GM19438 (cell line): Measurements from ENCODE around the gene LRRTM1.

Experiments
- ATAC-seq: cut with Tn5 transposase; IDR thresholded peaks from one replicate; pipeline ENCODE4 v1.9.1; 2021; ENCODE audit warnings: low read depth; ENCODE audit not compliant: unreplicated experiment

LRRTM1 gene, protein sequence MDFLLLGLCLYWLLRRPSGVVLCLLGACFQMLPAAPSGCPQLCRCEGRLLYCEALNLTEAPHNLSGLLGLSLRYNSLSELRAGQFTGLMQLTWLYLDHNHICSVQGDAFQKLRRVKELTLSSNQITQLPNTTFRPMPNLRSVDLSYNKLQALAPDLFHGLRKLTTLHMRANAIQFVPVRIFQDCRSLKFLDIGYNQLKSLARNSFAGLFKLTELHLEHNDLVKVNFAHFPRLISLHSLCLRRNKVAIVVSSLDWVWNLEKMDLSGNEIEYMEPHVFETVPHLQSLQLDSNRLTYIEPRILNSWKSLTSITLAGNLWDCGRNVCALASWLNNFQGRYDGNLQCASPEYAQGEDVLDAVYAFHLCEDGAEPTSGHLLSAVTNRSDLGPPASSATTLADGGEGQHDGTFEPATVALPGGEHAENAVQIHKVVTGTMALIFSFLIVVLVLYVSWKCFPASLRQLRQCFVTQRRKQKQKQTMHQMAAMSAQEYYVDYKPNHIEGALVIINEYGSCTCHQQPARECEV

GRCh38 chr2:80303909-80304837 lies at the start of gene LRRTM1:
Gene LRRTM1, minus strand, starts transcription at chr2:80304752. Its CDS starts 933 bp downstream, at chr2:80303819.
- ATAC-seq: no peak

DNA sequence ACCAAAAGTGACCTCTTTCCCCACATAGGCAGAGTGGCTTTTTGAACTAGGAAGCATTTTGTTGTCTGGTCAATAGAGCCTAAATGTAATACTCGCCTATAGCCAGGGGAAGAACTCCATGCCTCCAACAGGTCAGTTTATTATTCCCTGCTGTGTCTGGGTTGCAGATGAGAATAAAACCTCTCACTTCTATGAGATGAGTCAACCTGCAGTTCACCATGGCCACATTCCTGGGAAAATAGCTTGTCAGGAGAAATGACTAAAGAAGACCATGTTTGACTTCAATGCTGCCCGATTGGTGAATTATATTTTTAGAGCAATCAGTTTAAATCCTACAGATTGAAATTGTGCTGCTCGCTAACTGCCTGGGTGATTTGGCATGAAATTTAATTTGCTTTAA lies 46.7 kb upstream of the LRRTM1 start:
- no peak for ATAC-seq

DNA sequence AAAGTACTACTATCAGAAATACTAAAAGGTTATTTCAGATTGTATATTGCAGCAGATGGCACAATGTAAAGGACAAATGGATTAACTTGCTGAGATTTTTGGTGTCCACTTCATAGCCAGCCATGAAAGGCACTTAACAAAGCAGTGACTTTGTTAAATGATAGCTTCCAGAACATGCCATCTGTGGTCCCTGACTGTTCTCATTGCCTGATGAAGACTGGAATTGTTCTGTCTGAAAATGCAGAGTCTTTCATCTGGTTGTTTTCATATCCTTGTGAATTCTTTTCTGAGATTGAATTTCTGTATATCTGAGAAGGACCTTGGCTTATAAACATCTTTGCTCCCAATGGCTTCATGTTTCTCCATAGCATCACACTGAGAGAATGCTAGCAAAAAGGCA lies 44.4 kb upstream of the LRRTM1 start:
- ATAC-seq: no peak

DNA sequence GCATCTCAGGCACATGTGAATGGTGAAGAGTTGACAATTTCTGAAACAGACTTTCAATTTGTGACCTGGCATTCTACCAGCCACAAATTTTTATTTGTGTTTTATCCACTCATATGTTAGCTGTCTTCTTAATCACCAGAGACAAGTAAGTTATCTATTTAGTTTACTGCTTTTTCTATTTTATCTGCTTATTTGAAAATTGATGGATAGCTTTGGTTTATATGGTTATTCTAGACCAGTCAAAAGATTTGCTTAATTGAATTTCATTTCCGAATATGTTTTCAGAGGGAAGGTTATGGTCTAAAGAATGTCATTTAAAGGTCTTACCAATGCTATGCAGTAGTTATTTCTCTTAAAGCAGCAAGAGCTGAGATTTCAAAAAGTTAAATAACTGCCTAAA lies 43.5 kb upstream of the LRRTM1 start:
- no peak for ATAC-seq

- no peak for ATAC-seq
Measured at GRCh38 chr2:80340022-80340421, 35.5 kb upstream of the LRRTM1 start.

DNA sequence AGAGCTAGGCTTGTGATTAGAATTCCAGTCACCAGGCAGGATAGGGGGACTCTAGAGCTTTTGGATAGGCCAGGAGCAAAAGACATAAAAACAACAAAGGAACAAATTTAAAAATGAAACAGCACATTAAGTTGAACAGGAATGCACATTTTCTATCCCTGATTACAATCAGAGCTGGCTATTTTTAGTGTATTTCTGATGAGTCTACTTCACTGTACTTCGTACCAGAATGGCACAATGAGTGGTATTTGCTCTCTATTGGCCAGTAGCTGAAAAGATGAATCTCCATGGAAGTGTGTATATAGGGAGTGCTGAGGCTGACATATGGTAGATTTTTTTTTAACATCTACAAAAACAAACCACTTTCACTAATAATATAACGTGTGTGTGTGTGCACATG lies 34.2 kb upstream of the LRRTM1 start:
- no peak for ATAC-seq

- no peak for ATAC-seq
Measured at GRCh38 chr2:80335411-80335810, 30.9 kb upstream of the LRRTM1 start.

DNA sequence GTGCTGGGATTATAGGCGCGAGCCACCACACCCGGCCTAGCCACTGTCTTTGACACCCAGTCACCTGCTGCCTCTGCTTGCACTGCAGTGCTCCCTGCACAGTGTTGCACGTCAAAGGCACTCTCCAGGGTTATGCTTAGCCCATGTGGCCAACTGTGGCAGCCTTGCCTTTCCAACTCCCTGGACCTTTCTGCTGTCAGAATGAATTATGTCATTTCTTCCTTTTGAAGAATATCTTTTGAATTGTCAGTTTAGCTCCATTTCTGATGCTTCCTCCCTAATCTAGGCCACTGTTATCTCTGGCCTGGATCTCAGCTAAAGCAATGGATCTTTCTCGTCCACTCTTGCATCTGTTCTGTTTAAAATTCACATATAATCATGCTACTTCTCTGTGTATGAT lies 29.3 kb upstream of the LRRTM1 start:
- no peak for ATAC-seq

GRCh38 chr2:80330527-80331450 lies 26.2 kb upstream of the LRRTM1 start:
- ATAC-seq: no peak

- no peak for ATAC-seq
Measured at GRCh38 chr2:80329491-80329890, 24.9 kb upstream of the LRRTM1 start.

DNA sequence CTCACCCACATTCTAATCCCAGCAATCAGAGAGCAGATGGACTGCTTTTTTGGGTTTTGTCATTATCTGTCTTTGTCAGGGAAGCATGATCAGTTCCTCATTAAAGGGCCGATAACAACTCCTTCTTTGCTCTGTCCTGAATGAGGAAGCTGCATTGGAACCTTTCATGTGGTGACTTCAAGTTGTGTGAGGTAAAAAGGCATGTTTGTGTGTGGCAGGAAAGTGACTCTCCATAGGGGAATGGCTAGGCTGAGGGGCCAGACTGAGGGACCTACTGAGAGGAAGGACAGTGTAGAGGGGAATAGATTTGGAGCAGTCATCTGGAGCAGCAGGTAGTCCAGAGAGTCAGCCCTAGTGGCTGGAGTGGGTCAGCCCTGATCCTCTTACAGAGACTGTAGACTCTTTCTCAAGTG lies 23.6 kb upstream of the LRRTM1 start:
- no peak for ATAC-seq

GRCh38 chr2:80326861-80327260 lies 22.3 kb upstream of the LRRTM1 start:
- no peak for ATAC-seq

- ATAC-seq: no peak
Measured at GRCh38 chr2:80326214-80326613, 21.7 kb upstream of the LRRTM1 start.

DNA sequence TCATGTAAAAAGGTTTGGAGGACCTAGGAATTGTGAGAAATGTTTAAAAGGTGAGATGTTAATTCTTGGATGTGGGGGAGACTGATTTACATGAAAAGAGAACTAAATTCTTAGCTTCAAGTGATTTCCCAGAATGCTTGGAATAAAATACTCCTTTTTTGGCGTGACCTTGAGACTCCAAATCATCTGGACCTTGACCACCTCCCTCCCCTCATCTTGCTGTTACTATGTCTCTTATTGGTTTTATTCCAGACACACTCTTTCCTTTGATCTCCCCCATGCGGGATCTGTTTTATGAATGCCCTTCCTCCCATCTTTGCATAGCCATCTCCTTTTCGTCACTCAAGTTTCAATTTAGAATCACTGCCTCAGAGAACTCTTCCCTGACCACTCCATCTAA lies 20.0 kb upstream of the LRRTM1 start:
- no peak for ATAC-seq

DNA sequence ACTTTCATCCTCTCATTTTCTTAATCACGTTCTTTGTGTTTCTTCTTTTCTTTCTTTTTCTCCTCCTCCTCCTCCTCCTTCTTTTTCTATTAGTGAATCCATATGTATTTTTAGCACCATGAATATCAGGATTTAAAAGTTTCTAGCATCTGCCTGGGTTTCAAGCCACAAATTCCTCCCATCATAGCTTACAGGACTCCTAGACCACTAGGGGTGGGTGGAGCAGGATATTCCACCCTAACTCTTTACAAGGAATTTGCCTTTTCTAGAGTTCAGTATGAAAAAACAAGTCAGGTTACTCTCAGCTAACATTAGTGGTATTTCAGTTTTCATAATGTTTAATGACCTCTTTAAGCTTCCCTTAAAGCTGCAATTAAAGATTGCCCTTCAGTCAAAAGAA lies 19.1 kb upstream of the LRRTM1 start:
- no peak for ATAC-seq

- no peak for ATAC-seq
Measured at GRCh38 chr2:80322958-80323357, 18.4 kb upstream of the LRRTM1 start.

- no peak for ATAC-seq
Measured at GRCh38 chr2:80322311-80322920, 17.9 kb upstream of the LRRTM1 start.

DNA sequence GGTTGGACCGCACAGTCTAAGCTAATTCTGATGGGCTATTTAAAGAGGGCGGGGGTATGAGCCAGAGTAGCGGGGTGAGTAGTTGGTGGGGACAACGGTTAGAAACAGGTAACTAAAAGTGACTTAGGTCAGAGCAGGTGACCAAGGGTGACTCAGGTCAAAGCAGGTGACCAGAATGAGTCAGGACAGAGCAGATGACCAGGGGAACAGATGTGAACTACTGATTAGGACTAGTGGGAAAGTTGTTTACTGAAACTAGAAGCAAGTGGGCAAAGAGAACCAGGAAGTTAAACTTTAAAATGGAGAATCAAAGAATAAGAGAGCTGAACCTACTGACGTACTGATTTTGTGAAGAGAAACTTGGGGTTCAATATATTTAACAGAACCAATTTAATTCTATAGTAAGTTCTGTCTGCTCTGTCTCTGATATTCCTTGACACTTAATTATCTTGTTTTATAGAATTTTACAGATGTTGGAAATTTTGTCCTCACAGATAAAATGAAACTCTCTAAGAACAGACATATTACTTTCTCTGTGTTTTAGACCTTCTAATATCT lies 7.8 kb upstream of the LRRTM1 start:
- no peak for ATAC-seq

DNA sequence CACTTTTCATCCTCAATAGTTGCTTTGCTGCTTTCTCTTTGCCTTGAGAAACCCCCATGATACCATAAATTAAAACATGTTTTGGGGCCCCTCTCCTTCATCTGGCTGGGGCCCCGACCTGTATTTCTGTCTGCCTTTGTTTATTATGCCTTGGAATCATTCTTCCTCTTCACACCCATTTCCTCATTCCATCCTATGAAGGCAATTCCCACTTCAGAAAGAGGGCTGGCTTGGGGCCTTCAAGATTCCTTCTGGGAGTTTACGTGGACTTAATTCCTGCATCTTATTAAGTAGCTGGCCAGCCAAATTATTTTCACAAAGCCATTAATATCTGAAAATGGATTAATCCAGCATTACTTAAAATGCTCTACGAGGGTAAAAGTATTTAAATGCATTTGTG lies 6.8 kb upstream of the LRRTM1 start:
- no peak for ATAC-seq
